Activated CD4-positive, alpha-beta T cell treated with anti-CD3 and anti-CD28 coated beads for 36 hours (primary cell): Measurements from ENCODE around the gene MS4A1. TPM values are rescaled to one million over a fixed set of nuclear protein-coding genes. Genes with fewer than 3 reads are reported as not detected.
A peak's percentile ranks its signal among the peaks of the same experiment; 100 is the strongest.
"Not testable (repeated sequence)": the region's sequence is repeated elsewhere in the genome, so short reads cannot be mapped to it uniquely, and the experiment has no call there.

Source experiments
- ATAC-seq: fragments of 200-7000 bp; cut with Tn5 transposase; one replicate; pipeline ENCODE4 v1.10.0; 2021; ENCODE audit warnings: mild to moderate bottlenecking, moderate library complexity
- CTCF ChIA-PET: fragments of 350-600 bp; sonication (Branson Sonifier 250); formaldehyde crosslinking; loops from one replicate; lab custom pipeline; 2021; ENCODE audit warnings: antibody characterized with exemption; lab: Charles Lee
- POLR2A ChIA-PET: fragments of 350-600 bp; sonication (Branson Sonifier 250); formaldehyde crosslinking; loops from one replicate; lab custom pipeline; 2021; ENCODE audit warnings: antibody characterized with exemption, inconsistent platforms; lab: Charles Lee
- DNase-seq: peaks from one replicate; pipeline ENCODE4 v3.0.0-alpha.2; 2020
- H3K27ac Mint-ChIP-seq: one replicate; pipeline ENCODE4 v1.8.0; 2021; ENCODE audit warnings: mixed read lengths
- H3K27me3 Mint-ChIP-seq: one replicate; pipeline ENCODE4 v1.8.0; 2021; ENCODE audit warnings: mixed read lengths
- H3K36me3 Mint-ChIP-seq: one replicate; pipeline ENCODE4 v1.8.0; 2021; ENCODE audit warnings: low read depth, mixed read lengths
- H3K4me1 Mint-ChIP-seq: one replicate; pipeline ENCODE4 v1.8.0; 2021; ENCODE audit warnings: mixed read lengths
- H3K4me3 Mint-ChIP-seq: one replicate; pipeline ENCODE4 v1.8.0; 2021; ENCODE audit warnings: mild to moderate bottlenecking, moderate library complexity, mixed read lengths
- H3K9me3 Mint-ChIP-seq: one replicate; pipeline ENCODE4 v1.8.0; 2021; ENCODE audit warnings: low read depth, mixed read lengths
- intact Hi-C, 2 experiments: fragments of 100-400 bp; cut with DNase I in 1 of 2; cut with micrococcal nuclease in 1 of 2; formaldehyde crosslinking; loops; one replicate each; pipeline versions ENCODE4 v1.14.2 to v1.15.1; 2022 to 2024; cut with DNase I, micrococcal nuclease
- total RNA-seq, 2 experiments: library from RNA; stranded (reverse); gene quantifications; one replicate each; pipeline ENCODE4 v1.2.3, GENCODE V29; 2021

The MS4A1 gene
- total RNA-seq, 2 experiments from 2014 or later = not detected

DNA sequence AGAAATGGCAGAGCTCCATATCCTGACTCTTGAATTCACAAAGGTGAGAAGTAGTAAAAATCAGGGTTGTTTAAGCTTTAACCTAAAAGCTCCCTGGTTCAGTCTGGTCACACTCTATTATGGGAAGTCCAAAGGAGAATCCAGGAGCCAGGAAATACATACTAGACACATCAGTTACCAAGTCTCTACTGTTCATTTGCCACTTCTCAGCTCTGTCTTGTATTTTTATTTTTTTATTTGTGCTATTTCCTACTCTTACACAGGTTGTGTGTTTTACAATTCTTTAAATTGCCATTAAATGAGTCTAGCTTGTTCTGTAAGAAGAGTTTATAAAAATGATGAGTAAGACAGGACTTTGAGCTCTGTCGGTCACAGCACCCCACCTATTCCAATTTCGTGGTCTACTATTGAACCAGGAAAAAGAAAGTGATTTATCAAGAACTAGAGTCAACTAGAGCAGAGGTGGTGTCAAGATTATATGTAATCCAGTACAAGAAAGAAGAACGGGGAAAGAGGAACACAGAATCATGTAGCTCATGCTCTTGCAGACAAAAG, 46.7 kb downstream of the MS4A1 start:
- H3K27ac Mint-ChIP-seq = no peak overlapping the region
- H3K27me3 Mint-ChIP-seq = peaks cover 37% of the 10 kb centered on the region
- no peaks in the 10 kb centered on the region for H3K36me3 Mint-ChIP-seq
- H3K4me1 Mint-ChIP-seq = peaks cover 10% of the 10 kb centered on the region
- ATAC-seq (no peak), DNase-seq (no peak)
- CTCF ChIA-PET = interaction anchor here (0.8 kb wide), 1 partner anchor 19 kb away, joined by 3 read pairs; no protein-coding TSS in a partner anchor
- intact Hi-C loops = loop anchor here in 1 of 2 experiments (10.0 kb wide), 1 partner anchor 337 kb away; no protein-coding TSS in a partner anchor
- no peaks in the 10 kb centered on the region for H3K9me3 Mint-ChIP-seq
- H3K4me3 Mint-ChIP-seq = no peak overlapping the region
- POLR2A ChIA-PET = no interaction called here

DNA sequence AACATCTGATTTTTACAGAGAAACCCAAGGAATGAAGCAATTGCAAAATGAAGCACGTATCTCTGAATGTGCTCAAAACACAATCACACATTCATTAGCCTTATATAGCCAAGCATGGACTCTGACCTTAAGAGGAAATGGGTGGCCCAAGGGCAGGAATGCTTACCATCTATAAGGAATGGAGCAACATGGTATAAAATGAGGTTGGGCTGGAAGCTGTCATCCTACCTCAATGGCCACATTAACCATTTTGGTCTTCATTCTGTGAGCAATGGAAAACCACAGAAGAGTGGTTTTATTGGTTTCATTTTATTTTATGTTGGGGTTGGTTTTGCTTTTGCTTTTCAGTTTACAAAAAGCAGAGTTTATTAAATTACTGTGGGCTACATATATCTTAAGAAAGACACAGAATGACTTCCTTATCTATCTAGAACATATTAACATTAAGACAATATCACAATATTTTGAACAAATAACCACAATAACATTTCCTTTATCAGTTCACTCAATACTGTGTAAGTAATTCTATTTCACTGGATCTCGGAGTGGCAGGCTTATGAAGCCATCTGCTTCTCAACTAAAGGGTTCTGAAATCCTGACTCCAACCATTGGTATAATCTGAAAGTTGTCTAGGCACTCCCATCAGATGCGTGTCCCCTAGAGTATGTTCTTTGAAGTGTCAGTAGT, 48.7 kb downstream of the MS4A1 start:
- DNase-seq (no peak), ATAC-seq (peak; percentile 66)
- intact Hi-C loops = loop anchor here in 1 of 2 experiments (10.0 kb wide), 1 partner anchor 340 kb away; no protein-coding TSS in a partner anchor
- H3K27me3 Mint-ChIP-seq = peaks cover 39% of the 10 kb centered on the region
- H3K36me3 Mint-ChIP-seq = no peaks in the 10 kb centered on the region
- peaks cover 3% of the 10 kb centered on the region for H3K9me3 Mint-ChIP-seq
- ChIA-PET CTCF (interaction anchor here (0.9 to 1.2 kb wide), 2 partner anchors 17 to 144 kb away, joined by 3 read pairs; no protein-coding TSS in a partner anchor), POLR2A (no interaction called here)
- no peak overlapping the region for H3K4me3 Mint-ChIP-seq
- H3K4me1 Mint-ChIP-seq = peaks cover 10% of the 10 kb centered on the region
- no peak overlapping the region for H3K27ac Mint-ChIP-seq

DNA sequence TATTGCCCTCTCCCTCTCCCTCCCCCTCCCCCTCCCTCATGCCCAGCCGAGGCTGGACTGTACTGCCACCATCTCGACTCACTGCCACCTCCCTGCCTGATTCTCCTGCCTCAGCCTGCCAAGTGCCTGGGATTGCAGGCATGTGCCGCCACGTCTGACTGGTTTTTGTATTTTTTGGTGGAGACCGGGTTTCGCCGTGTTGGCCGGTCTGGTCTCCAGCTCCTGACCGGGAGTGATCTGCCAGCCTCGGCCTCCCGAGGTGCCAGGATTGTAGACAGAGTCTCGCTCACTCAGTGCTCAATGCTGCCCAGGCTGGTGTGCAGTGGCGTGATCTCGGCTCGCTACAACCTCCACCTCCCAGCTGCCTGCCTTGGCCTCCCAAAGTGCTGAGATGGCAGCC, 54.0 kb downstream of the MS4A1 start:
- CTCF ChIA-PET, DNase-seq, H3K4me3 Mint-ChIP-seq, H3K36me3 Mint-ChIP-seq, H3K4me1 Mint-ChIP-seq, H3K9me3 Mint-ChIP-seq, ATAC-seq, H3K27ac Mint-ChIP-seq, POLR2A ChIA-PET: not testable (repeated sequence)
- H3K27me3 Mint-ChIP-seq = peaks cover 29% of the 10 kb centered on the region
- intact Hi-C loops = loop anchor here in 1 of 2 experiments (10.0 kb wide), 1 partner anchor 345 kb away; no protein-coding TSS in a partner anchor

DNA sequence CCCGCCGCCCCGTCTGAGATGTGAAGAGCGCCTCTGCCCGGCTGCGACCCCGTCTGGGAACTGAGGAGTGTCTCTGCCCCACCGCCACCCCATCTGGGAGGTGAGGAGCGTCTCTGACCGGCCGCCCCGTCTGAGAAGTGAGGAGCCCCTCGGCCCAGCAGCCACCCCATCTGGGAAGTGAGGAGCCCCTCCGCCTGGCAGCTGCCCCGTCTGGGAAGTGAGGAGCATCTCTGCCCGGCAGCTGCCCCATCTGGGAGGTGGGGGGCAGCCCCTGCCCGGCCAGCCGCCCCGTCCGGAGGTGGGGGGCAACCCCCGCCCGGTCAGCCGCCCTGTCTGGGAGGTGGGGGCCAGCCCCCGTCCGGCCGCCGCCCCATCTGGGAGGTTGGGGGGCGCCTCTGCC, 54.6 kb downstream of the MS4A1 start:
- DNase-seq, POLR2A ChIA-PET, ATAC-seq, H3K27ac Mint-ChIP-seq, intact Hi-C loops, H3K36me3 Mint-ChIP-seq, H3K4me1 Mint-ChIP-seq, H3K9me3 Mint-ChIP-seq, CTCF ChIA-PET, H3K4me3 Mint-ChIP-seq: not testable (repeated sequence)
- peaks cover 25% of the 10 kb centered on the region for H3K27me3 Mint-ChIP-seq

DNA sequence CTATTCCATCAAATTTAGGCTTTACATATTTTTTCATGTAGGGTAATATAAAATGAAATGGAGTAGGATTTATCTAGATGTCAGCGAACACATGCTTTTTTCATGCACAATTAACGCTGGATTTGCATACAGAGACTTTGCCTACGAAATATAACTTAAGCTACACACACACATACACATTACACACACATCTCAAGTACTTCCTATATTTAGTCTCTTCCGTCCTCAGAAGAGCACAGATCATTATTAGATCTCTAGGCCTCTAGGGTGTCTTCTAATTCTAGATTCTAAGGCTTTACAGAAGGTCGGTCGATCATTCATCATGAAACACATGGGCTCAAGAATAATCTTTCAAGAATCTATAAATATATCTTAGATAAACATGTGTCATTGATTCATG, 55.7 kb downstream of the MS4A1 start:
- DNase-seq (no peak), ATAC-seq (no peak)
- H3K36me3 Mint-ChIP-seq = no peaks in the 10 kb centered on the region
- intact Hi-C loops = no loop called here
- ChIA-PET POLR2A (no interaction called here), CTCF (no interaction called here)
- no peak overlapping the region for H3K4me3 Mint-ChIP-seq
- H3K27ac Mint-ChIP-seq = no peak overlapping the region
- H3K4me1 Mint-ChIP-seq = no peaks in the 10 kb centered on the region
- peaks cover 17% of the 10 kb centered on the region for H3K27me3 Mint-ChIP-seq
- H3K9me3 Mint-ChIP-seq = peaks cover 4% of the 10 kb centered on the region

DNA sequence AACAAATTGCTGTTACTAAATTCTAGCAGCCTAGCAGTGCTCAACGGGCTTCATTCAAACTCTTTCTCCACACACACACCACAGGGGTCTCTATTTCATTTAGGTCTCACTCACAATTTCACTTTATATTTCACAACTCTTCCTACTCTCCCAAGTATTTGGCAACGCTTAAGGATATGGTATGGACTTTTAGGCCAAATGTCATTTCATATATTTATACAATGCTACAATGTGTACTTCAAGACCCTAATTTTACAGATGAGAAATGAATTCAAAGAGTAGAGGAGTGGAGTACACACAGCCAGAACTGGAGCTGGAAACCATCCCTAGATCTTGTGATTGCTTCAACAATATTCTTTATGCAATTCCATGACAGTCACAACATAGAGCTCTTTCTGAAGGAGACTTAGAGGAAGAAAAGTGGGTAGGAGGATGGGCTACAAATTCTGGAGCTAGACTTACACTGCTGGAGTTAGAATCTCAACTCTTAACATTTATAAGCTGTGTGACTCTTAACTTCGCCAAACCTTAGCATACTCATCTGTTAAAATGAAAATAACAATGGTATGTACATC, 57.1 kb downstream of the MS4A1 start:
- DNase-seq (no peak), ATAC-seq (no peak)
- Mint-ChIP-seq H3K4me1 (no peaks in the 10 kb centered on the region), H3K36me3 (no peaks in the 10 kb centered on the region), H3K9me3 (peaks cover 4% of the 10 kb centered on the region), H3K27ac (no peak overlapping the region), H3K4me3 (no peak overlapping the region), H3K27me3 (peaks cover 9% of the 10 kb centered on the region)
- POLR2A ChIA-PET = no interaction called here
- intact Hi-C loops = no loop called here
- CTCF ChIA-PET = no interaction called here

DNA sequence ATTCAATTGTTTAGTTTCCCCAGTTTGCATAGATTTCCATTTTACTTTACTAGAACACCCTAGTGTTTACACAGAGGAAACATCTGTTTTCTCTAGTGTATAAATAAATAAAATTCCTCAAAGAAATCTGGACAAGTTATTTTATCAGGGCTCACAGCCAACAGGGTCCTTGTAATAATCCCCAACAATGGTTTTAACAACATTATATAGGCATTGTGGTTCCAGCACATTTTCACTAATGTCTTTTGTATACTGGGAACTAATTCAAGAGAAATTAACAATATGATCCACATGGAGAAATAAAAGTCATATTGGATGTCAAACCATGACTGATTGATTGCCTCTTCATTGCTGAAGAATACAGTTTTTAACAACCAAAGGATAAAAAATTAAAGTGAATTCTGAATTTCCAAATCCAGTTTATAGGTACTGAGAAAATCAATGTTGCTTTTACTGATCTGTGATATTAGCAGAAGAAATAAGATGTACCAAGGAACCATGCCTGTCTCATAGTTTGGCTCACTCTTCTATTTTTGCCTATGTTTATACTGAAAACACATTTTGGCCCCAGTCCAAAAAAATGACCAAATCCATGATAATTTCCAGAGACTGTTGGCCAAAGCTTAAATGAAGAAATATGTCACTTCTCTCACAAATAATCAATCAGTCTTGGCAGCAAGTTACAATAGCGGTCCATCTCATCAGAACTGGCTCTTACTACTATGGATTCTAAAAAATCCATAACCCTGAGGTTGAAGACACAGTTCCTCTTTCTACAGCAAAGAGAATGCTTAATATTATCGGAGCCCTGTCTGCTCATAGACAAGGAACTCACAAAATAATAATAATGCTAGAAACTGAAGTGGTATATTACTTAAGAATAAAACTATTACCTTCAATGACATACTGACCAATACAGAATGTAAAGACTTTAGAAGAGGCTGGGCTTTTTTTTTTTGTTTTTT, 58.1 kb downstream of the MS4A1 start:
- intact Hi-C loops = no loop called here
- H3K27ac Mint-ChIP-seq = no peak overlapping the region
- POLR2A ChIA-PET = no interaction called here
- peaks cover 4% of the 10 kb centered on the region for H3K9me3 Mint-ChIP-seq
- DNase-seq (no peak), ATAC-seq (no peak)
- peaks cover 5% of the 10 kb centered on the region for H3K27me3 Mint-ChIP-seq
- H3K36me3 Mint-ChIP-seq = no peaks in the 10 kb centered on the region
- no peaks in the 10 kb centered on the region for H3K4me1 Mint-ChIP-seq
- H3K4me3 Mint-ChIP-seq = no peak overlapping the region
- CTCF ChIA-PET = no interaction called here

DNA sequence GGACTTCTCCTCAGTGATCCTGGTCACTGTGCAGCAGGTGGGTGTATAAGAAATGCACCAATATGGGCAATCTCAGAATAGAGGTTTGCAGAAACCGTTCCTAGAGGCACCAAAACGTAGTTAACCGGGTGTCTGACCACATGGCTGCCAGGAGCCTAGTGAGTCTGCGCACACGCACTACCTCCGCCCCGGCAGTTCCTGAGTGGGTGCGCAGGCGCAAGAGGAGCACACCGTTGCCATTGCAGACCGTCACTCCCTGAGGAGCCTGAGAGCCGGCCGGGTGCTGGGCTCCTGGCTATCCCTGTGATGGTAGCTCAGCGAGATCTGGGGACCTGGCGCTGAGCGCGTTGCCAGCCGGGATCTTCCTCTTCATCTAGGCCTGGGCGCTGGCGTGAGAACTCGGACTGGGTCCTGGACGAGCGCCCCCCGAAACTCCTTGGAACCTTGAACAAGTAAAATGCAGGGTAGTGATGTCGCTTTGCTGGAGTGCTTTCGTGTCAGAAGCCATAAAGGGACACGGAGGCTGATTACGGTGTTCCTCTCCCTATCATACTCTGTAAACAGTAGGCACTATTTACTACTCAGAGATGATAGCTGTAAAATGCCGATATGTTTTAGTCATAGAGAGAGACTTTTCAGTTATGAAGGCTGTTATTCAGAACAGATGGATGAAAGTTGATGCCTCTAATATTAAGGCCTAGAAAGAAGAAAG, 59.7 kb downstream of the MS4A1 start, which contains the start of gene MS4A13:
MS4A13 (plus strand) TSS at position 249 of the 712 bp plus-strand sequence. CDS start 2,692 bp downstream, outside the sequence.
- intact Hi-C loops = no loop called here
- Mint-ChIP-seq H3K27ac (no peak within 1 kb of the TSS), H3K36me3 (no peaks in the 10 kb centered on the region), H3K4me1 (no peaks in the 10 kb centered on the region), H3K4me3 (no peak within 1 kb of the TSS), H3K27me3 (peaks cover 8% of the 10 kb centered on the region), H3K9me3 (no peaks in the 10 kb centered on the region)
- ChIA-PET CTCF (interaction anchor here (0.6 kb wide), 1 partner anchor 10 kb away, joined by 3 read pairs; no protein-coding TSS in a partner anchor), POLR2A (no interaction called here)
- ATAC-seq = no peak
- DNase-seq = no peak
